ENCODE data around the gene PNPT1.

The PNPT1 gene

GRCh38 chr2:55592130-55592529, 101.5 kb downstream of the PNPT1 start:
- no peak for DNase-seq

DNA sequence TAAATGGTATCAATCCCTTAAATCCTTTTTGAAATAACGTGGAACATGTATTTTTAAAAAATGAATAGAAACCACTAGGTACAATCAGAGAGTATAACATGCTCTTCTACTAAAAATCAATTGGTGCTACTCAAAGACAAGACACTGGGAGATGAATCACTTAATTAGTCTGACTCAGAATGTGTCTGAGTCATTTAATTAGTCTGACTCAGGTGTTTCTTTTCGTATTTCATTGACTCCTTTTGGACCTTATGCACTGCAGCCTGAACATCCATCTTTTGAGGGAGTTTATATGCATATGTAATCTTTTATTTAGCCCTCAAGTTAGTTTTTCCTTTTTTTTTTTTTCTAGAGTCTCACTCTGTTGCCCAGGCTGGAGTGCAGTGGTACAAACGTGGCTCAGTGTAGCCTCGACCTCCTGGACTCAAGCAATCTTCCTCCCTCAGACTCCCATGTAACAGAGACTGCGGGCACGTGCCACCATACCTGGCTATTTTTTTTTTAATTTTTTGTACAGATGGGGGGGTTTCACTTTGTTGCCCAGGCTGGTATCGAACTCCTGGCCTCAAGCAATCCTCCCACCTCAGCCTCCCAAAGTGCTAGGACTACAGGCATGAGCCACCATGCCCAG, 102.7 kb downstream of the PNPT1 start:
- peak; percentile 11 for DNase-seq

DNA sequence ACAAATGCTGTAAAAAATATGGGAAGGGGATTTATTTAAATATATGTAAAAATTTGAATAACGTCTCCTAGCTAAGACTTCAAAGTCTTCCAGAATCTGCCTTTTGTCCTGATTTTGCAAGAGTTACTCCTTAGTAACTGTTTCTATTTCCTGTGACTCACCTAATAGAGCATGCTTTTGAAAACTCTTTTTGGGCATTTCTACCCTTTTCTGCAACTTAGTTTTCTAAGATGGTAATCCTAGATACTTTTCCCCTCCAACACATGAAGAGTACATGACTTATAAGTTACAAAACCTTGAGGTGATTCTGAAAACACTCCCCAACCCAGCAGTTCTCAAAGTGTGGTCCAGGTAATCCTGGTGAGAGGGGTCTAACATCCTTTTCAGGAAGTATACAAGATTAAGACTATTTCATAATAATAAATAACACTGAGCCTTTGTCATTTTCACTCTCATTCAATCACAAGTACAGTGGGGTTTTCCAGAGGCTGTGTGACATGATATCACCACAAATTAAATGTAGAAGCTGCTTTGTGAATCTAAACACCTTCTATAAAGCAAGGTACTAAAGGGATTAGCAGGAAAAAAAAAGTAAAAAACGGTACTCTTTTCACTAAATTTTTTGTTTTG, 108.1 kb downstream of the PNPT1 start:
- DNase-seq = no peak
